Mesenchymal stem cell (in vitro differentiated cells and primary cell): ENCODE measurements around the gene CCL21.

ENCODE experiments used
- DNase-seq: peaks from one replicate; pipeline ENCODE4 v3.0.0-alpha.2; 2013
- H2AFZ ChIP-seq: one replicate; pipeline ENCODE4 v1.6.1; 2013; ENCODE audit warnings: low read depth, mild to moderate bottlenecking, control low read depth, inconsistent platforms, low read length, moderate library complexity
- H2AK5ac ChIP-seq: 2 replicates; pipeline ENCODE4 v1.6.1; 2013; ENCODE audit warnings: low read length, moderate library complexity, mild to moderate bottlenecking, inconsistent platforms; ENCODE audit not compliant: severe bottlenecking
- H2BK120ac ChIP-seq: one replicate; pipeline ENCODE4 v1.6.1; 2013; ENCODE audit warnings: low read depth, mild to moderate bottlenecking, inconsistent platforms, low read length, moderate library complexity
- H2BK12ac ChIP-seq, 2 experiments: one replicate each; pipeline ENCODE4 v1.6.1; 2013; ENCODE audit warnings: inconsistent platforms in 2 of 2, low read length in 2 of 2, mild to moderate bottlenecking in 2 of 2, moderate library complexity in 2 of 2, control low read depth in 1 of 2
- H2BK15ac ChIP-seq: one replicate; pipeline ENCODE4 v1.6.1; 2013; ENCODE audit warnings: mild to moderate bottlenecking, low read depth, inconsistent platforms; ENCODE audit not compliant: poor library complexity, severe bottlenecking
- H2BK5ac ChIP-seq: 2 replicates; pipeline ENCODE4 v1.6.1; 2013; ENCODE audit warnings: low read depth, mild to moderate bottlenecking, low read length, control low read depth, inconsistent platforms; ENCODE audit not compliant: poor library complexity, severe bottlenecking
- H3K14ac ChIP-seq, 2 experiments: one replicate each; pipeline ENCODE4 v1.6.1; 2013; ENCODE audit warnings: inconsistent platforms in 2 of 2, low read length in 2 of 2, control low read depth in 1 of 2, mild to moderate bottlenecking in 1 of 2, moderate library complexity in 1 of 2
- H3K18ac ChIP-seq, 2 experiments: one replicate each; pipeline ENCODE4 v1.6.1; 2013; ENCODE audit warnings: inconsistent platforms in 2 of 2, low read length in 2 of 2, control low read depth in 1 of 2, low read depth in 1 of 2, mild to moderate bottlenecking in 1 of 2
- H3K23ac ChIP-seq, 2 experiments: one replicate each; pipeline ENCODE4 v1.6.1; 2013; ENCODE audit warnings: inconsistent platforms in 2 of 2, low read length in 2 of 2, mild to moderate bottlenecking in 2 of 2, moderate library complexity in 2 of 2, control low read depth in 1 of 2
- H3K27ac ChIP-seq: 2 replicates; pipeline ENCODE4 v1.5.1; 2013; ENCODE audit warnings: mild to moderate bottlenecking, moderate library complexity, low read length, control low read depth, inconsistent platforms; ENCODE audit not compliant: poor library complexity, severe bottlenecking
- H3K27me3 ChIP-seq, 2 experiments: 2 replicates each; pipeline versions ENCODE4 v1.6.1 to v1.7.0; 2013; ENCODE audit warnings: low read length in 2 of 2, mild to moderate bottlenecking in 2 of 2, moderate library complexity in 2 of 2, control low read depth in 1 of 2, inconsistent platforms in 1 of 2; ENCODE audit not compliant: control insufficient read depth in 1 of 2, insufficient read depth in 1 of 2
- H3K36me3 ChIP-seq, 2 experiments: 2 replicates each; pipeline versions ENCODE4 v1.6.1 to v1.7.0; 2013; ENCODE audit warnings: low read length in 2 of 2, control low read depth in 1 of 2, inconsistent platforms in 1 of 2, low read depth in 1 of 2, mild to moderate bottlenecking in 1 of 2; ENCODE audit not compliant: insufficient read depth in 2 of 2, control insufficient read depth in 1 of 2
- H3K4ac ChIP-seq, 2 experiments: one replicate each; pipeline ENCODE4 v1.6.1; 2013; ENCODE audit warnings: inconsistent platforms in 2 of 2, low read length in 2 of 2, mild to moderate bottlenecking in 2 of 2, moderate library complexity in 2 of 2, control low read depth in 1 of 2, low read depth in 1 of 2
- H3K4me1 ChIP-seq: 2 replicates; pipeline ENCODE4 v1.6.1; 2013; ENCODE audit warnings: low read depth, low read length, control low read depth; ENCODE audit not compliant: control insufficient read depth, insufficient read depth
- H3K4me2 ChIP-seq: 2 replicates; pipeline ENCODE4 v1.6.1; 2013; ENCODE audit warnings: low read length, mild to moderate bottlenecking, inconsistent platforms; ENCODE audit not compliant: poor library complexity, severe bottlenecking
- H3K4me3 ChIP-seq, 2 experiments: 2 replicates each; pipeline versions ENCODE4 v1.5.1 to v1.7.0; 2013; ENCODE audit warnings: low read length in 2 of 2, mild to moderate bottlenecking in 2 of 2, control low read depth in 1 of 2, low read depth in 1 of 2; ENCODE audit not compliant: insufficient read depth in 1 of 2
- H3K79me1 ChIP-seq: replicated peaks from 2 replicates; pipeline ENCODE4 v1.6.1; 2013; ENCODE audit warnings: mild to moderate bottlenecking, control low read depth, low read length, inconsistent platforms; ENCODE audit not compliant: poor library complexity, severe bottlenecking
- H3K9ac ChIP-seq: 2 replicates; pipeline ENCODE4 v1.7.0; 2013; ENCODE audit warnings: mild to moderate bottlenecking, low read length, moderate library complexity
- H3K9me3 ChIP-seq: 2 replicates; pipeline ENCODE4 v1.7.0; 2013; ENCODE audit warnings: mild to moderate bottlenecking, low read length; ENCODE audit not compliant: control insufficient read depth
- H4K8ac ChIP-seq: one replicate; pipeline ENCODE4 v1.6.1; 2013; ENCODE audit warnings: inconsistent platforms, mild to moderate bottlenecking, low read length, moderate library complexity
- H4K91ac ChIP-seq: one replicate; pipeline ENCODE4 v1.6.1; 2013; ENCODE audit warnings: mild to moderate bottlenecking, low read length, inconsistent platforms
- WGBS: methylation state at CpG from one replicate; pipeline ENCODE4 v1.1.7; 2013; ENCODE audit warnings: mixed read lengths; 5-methylcytosine and 5-hydroxymethylcytosine counted together

CCL21 gene

DNA sequence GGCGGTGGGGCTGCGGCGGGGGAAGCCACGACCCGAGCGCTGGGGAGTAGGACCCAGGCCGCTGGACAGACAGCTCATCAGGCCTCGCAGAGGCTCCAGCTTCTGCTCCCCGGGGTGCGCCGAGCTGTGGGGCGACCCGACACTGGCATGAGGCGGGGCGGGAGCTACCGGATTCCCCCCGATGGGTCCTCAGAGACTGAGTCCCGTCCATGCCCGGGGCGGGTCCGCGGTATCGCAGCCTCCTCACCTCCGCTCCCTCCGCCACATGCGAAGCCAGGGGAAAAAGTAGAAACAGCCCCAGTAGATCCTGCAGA lies 44.9 kb downstream of the CCL21 start:
- Histone ChIP-seq H3K27ac (peak overlapping the region; percentile 36), H2BK5ac (no peak overlapping the region), H2AK5ac (no peak overlapping the region), H3K4ac (peak overlapping the region; percentile 42 to 68), H3K9me3 (no peaks in the 10 kb centered on the region), H2BK120ac (no peak overlapping the region), H3K14ac (peak overlapping the region in 1 of 2 experiments; percentile 55), H4K91ac (peak overlapping the region; percentile 14), H3K27me3 (no peaks in the 10 kb centered on the region), H3K23ac (no peak overlapping the region), H4K8ac (peak overlapping the region; percentile 59), H3K4me3 (peak overlapping the region; percentile 60 to 85), H2AFZ (peak overlapping the region; percentile 46), H2BK15ac (no peak overlapping the region), H3K18ac (peak overlapping the region in 1 of 2 experiments; percentile 90), H3K79me1 (peaks cover 22% of the 10 kb centered on the region), H3K9ac (peak overlapping the region; percentile 89), H3K4me2 (peak overlapping the region; percentile 71), H2BK12ac (peak overlapping the region in 1 of 2 experiments; percentile 50), H3K4me1 (peaks cover 2% of the 10 kb centered on the region), H3K36me3 (peaks cover 18 to 44% of the 10 kb centered on the region in 2 experiments)
- no peak for DNase-seq
- 1% methylated on average over 26 of the region's 26 CpGs for WGBS

DNA sequence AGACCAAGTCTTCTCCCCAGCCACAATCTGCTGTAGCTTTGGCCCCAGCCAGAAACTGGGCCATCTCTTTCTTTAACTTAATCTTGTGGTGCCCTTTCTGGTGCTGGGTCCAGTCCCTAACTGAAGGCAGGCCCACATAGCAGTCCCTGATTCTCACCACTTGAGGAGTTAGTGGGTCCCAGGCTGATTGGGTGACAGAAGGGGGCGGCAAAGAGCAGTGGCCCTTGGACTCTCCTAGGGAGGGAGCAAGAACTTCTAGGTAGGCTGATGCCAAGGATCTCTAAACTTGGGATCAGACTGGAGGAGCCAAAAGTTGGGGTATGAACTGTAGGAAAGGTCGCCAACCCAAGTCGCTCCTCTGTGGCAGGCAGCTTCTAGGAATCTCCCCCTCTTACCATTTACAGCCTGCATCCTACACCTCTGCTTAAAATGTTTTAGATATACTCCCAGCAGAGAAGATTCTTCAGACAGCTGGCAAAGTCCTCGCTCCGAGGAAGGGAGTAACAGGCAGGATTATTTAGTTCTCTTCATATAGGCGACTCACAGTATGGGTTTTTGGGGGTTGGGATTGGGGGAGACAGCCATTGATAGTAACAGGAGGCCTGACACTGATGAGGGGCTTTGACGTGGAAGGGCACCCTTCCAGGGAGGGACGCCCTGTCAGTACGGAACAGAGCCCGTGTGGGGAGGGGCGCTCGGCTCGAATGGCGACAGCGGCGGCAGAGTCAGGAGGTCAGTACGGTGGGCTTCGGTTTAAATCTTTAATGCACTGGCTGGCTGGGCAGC lies 45.5 kb downstream of the CCL21 start:
- WGBS = 8% methylated on average over 17 of the region's 18 CpGs

GRCh38 chr9:34663303-34663605 lies 46.7 kb downstream of the CCL21 start:
- H3K27me3 ChIP-seq = no peaks in the 10 kb centered on the region
- H3K27ac ChIP-seq = no peak overlapping the region
- H3K9me3 ChIP-seq = no peaks in the 10 kb centered on the region
- peaks cover 15 to 31% of the 10 kb centered on the region in 2 experiments for H3K36me3 ChIP-seq
- no peak overlapping the region for H4K91ac ChIP-seq
- H3K4me3 ChIP-seq = no peak overlapping the region
- no peak overlapping the region for H2BK120ac ChIP-seq
- no peak overlapping the region for H3K4me2 ChIP-seq
- no peak overlapping the region for H4K8ac ChIP-seq
- no peak overlapping the region for H3K18ac ChIP-seq
- no peak overlapping the region for H2AFZ ChIP-seq
- peaks cover 6% of the 10 kb centered on the region for H3K4me1 ChIP-seq
- H3K9ac ChIP-seq = no peak overlapping the region
- H2BK5ac ChIP-seq = no peak overlapping the region
- H2BK12ac ChIP-seq = no peak overlapping the region
- DNase-seq = no peak
- no peak overlapping the region for H3K4ac ChIP-seq
- no peak overlapping the region for H2AK5ac ChIP-seq
- H3K23ac ChIP-seq = no peak overlapping the region
- H3K14ac ChIP-seq = no peak overlapping the region
- peaks cover 15% of the 10 kb centered on the region for H3K79me1 ChIP-seq
- H2BK15ac ChIP-seq = no peak overlapping the region

More for the DNA sequence above, 45.5 kb downstream of the CCL21 start:
- Histone ChIP-seq H3K4me1 (peaks cover 4% of the 10 kb centered on the region), H4K8ac (peak overlapping the region; percentile 69), H4K91ac (peak overlapping the region; percentile 56), H3K9me3 (no peaks in the 10 kb centered on the region), H3K4ac (peak overlapping the region; percentile 42 to 68), H3K36me3 (peaks cover 19 to 43% of the 10 kb centered on the region in 2 experiments), H2BK5ac (no peak overlapping the region), H2AK5ac (no peak overlapping the region), H2AFZ (peak overlapping the region; percentile 46), H2BK15ac (no peak overlapping the region), H3K27me3 (no peaks in the 10 kb centered on the region), H2BK12ac (peak overlapping the region; percentile 18 to 50), H3K9ac (peak overlapping the region; percentile 89), H3K23ac (no peak overlapping the region), H3K14ac (peak overlapping the region in 1 of 2 experiments; percentile 30), H3K18ac (peak overlapping the region; percentile 58 to 90), H2BK120ac (no peak overlapping the region), H3K4me2 (peak overlapping the region; percentile 71), H3K79me1 (peaks cover 20% of the 10 kb centered on the region), H3K27ac (peak overlapping the region; percentile 49), H3K4me3 (peak overlapping the region; percentile 60 to 85)
- peak; percentile 85 for DNase-seq

DNA sequence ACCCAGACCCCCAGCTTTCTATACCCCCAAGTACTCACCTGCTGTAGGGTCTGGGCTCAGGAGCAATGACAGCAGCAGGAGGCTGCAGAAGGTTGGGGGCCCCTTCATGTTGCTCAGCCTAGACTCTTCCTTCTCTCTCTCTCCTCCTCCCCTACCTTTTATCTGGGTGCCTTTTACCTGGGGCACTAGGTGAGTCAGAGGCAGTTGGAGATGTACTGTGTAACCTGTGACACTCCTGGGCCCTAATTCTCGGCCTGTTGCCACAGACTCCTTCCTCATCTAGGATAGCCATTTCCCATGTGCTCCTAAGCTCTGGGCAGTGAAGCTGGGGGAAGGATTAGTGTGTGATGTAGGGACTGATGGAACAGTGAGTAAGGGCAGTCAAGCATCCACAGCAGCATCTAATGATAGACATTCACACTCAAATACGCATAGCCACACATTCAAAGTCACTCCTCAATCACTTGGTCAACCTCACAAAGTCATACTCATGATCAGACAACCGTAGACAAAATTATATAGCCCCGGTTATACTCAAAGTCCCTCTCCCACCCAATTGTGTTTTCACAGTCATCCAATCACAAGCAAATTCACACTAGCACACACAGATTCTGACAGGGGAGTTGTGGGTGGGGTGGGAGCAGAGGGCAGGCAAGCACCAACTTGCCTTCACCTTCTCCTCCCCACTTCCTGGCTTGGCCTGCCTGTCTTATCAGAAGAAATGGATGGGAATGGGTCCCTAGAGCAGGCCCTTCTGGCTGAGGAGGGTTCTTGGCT lies 47.2 kb downstream of the CCL21 start, which contains the start of gene CCL27:
Gene CCL27, minus strand, starts transcription at position 132 of the 777 bp plus-strand sequence. Its CDS starts 24 bp downstream, at position 108.
- Histone ChIP-seq H4K91ac (no peak within 1 kb of the TSS), H3K23ac (peak within 1 kb of the TSS in 1 of 2 experiments; percentile 11), H3K14ac (no peak within 1 kb of the TSS), H2AFZ (no peak within 1 kb of the TSS), H3K79me1 (peaks cover 11% of the 10 kb centered on the region), H3K4me2 (no peak within 1 kb of the TSS), H3K27ac (no peak within 1 kb of the TSS), H3K18ac (no peak within 1 kb of the TSS), H3K9me3 (no peaks in the 10 kb centered on the region), H2AK5ac (no peak within 1 kb of the TSS), H3K36me3 (peaks cover 12 to 26% of the 10 kb centered on the region in 2 experiments), H3K9ac (no peak within 1 kb of the TSS), H2BK120ac (no peak within 1 kb of the TSS), H3K4me3 (no peak within 1 kb of the TSS), H4K8ac (no peak within 1 kb of the TSS), H2BK5ac (no peak within 1 kb of the TSS), H3K27me3 (no peaks in the 10 kb centered on the region), H2BK15ac (no peak within 1 kb of the TSS), H2BK12ac (no peak within 1 kb of the TSS), H3K4ac (no peak within 1 kb of the TSS), H3K4me1 (peaks cover 6% of the 10 kb centered on the region)
- DNase-seq = no peak
- WGBS = 96% methylated on average over 3 of the region's 4 CpGs
